Activated CD4-positive, alpha-beta memory T cell treated with anti-CD3 and anti-CD28 coated beads, Interleukin-2, amount 10 ng/mL, durations not matched to agents 7 days and 5 days (primary cell): ENCODE results near the gene TNKS1BP1. TPM values are rescaled to one million over a fixed set of nuclear protein-coding genes. Genes with fewer than 3 reads are reported as not detected.

Experiments
- CTCF ChIA-PET: fragments of 350-600 bp; sonication (Branson Sonifier 250); formaldehyde crosslinking; loops from one replicate; lab custom pipeline; 2021; ENCODE audit warnings: antibody characterized with exemption, inconsistent platforms; lab: Charles Lee
- POLR2A ChIA-PET: fragments of 350-600 bp; sonication (Branson Sonifier 250); formaldehyde crosslinking; loops from one replicate; lab custom pipeline; 2021; ENCODE audit warnings: antibody characterized with exemption; lab: Charles Lee
- DNase-seq: peaks from one replicate; pipeline ENCODE4 v3.0.0-alpha.2; 2020
- H3K27ac Mint-ChIP-seq: one replicate; pipeline ENCODE4 v1.8.0; 2021; ENCODE audit warnings: mild to moderate bottlenecking, mixed read lengths
- H3K27me3 Mint-ChIP-seq: one replicate; pipeline ENCODE4 v1.8.0; 2021; ENCODE audit warnings: mixed read lengths
- H3K36me3 Mint-ChIP-seq: one replicate; pipeline ENCODE4 v1.8.0; 2021; ENCODE audit warnings: low read depth, mixed read lengths
- H3K4me1 Mint-ChIP-seq: one replicate; pipeline ENCODE4 v1.8.0; 2021; ENCODE audit warnings: mixed read lengths
- H3K4me3 Mint-ChIP-seq: one replicate; pipeline ENCODE4 v1.8.0; 2021; ENCODE audit warnings: mild to moderate bottlenecking, mixed read lengths
- H3K9me3 Mint-ChIP-seq: one replicate; pipeline ENCODE4 v1.8.0; 2021; ENCODE audit warnings: mixed read lengths
- total RNA-seq, 2 experiments: library from RNA; stranded (reverse); gene quantifications; one replicate each; pipeline ENCODE4 v1.2.3, GENCODE V29; 2021

TNKS1BP1 gene
- total RNA-seq, 2 experiments from 2014 or later = 9.9 to 10.7 TPM

GRCh38 chr11:57323855-57324153 lies 948 bp downstream of the TNKS1BP1 start:
- H3K27me3 Mint-ChIP-seq = no peaks in the 10 kb centered on the region
- peak overlapping the region; percentile 72 for H3K4me3 Mint-ChIP-seq
- H3K4me1 Mint-ChIP-seq = peaks cover 41% of the 10 kb centered on the region
- ChIA-PET CTCF (no interaction called here), POLR2A (interaction anchor here (4.2 to 4.9 kb wide), 2 partner anchors 12 kb away, joined by 26 to 127 read pairs; partner anchors contain the start of genes P2RX3 and SSRP1)
- no peaks in the 10 kb centered on the region for H3K9me3 Mint-ChIP-seq
- H3K36me3 Mint-ChIP-seq = peaks cover 34% of the 10 kb centered on the region
- H3K27ac Mint-ChIP-seq = peak overlapping the region; percentile 52
- DNase-seq = no peak

GRCh38 chr11:57323167-57323854 lies 1.4 kb downstream of the TNKS1BP1 start:
- Mint-ChIP-seq H3K9me3 (no peaks in the 10 kb centered on the region), H3K4me3 (peak overlapping the region; percentile 72), H3K27me3 (no peaks in the 10 kb centered on the region), H3K27ac (peak overlapping the region; percentile 52), H3K4me1 (peaks cover 39% of the 10 kb centered on the region), H3K36me3 (peaks cover 29% of the 10 kb centered on the region)
- POLR2A ChIA-PET = interaction anchor here (4.2 to 4.9 kb wide), 2 partner anchors 11 to 13 kb away, joined by 26 to 127 read pairs; partner anchors contain the start of genes P2RX3 and SSRP1
- no peak for DNase-seq
- CTCF ChIA-PET = no interaction called here

- Mint-ChIP-seq H3K4me3 (peak overlapping the region; percentile 72), H3K9me3 (no peaks in the 10 kb centered on the region), H3K27ac (no peak overlapping the region), H3K4me1 (peaks cover 37% of the 10 kb centered on the region), H3K36me3 (peaks cover 21% of the 10 kb centered on the region), H3K27me3 (no peaks in the 10 kb centered on the region)
- no peak for DNase-seq
- CTCF ChIA-PET = no interaction called here
- POLR2A ChIA-PET = interaction anchor here (1.3 to 4.9 kb wide), 4 partner anchors 10 to 29 kb away, joined by 3 to 127 read pairs (median 15); partner anchors contain the start of genes P2RX3 and SSRP1
These were observed 2.2 kb downstream of the TNKS1BP1 start for GRCh38 chr11:57322256-57323166.

DNA sequence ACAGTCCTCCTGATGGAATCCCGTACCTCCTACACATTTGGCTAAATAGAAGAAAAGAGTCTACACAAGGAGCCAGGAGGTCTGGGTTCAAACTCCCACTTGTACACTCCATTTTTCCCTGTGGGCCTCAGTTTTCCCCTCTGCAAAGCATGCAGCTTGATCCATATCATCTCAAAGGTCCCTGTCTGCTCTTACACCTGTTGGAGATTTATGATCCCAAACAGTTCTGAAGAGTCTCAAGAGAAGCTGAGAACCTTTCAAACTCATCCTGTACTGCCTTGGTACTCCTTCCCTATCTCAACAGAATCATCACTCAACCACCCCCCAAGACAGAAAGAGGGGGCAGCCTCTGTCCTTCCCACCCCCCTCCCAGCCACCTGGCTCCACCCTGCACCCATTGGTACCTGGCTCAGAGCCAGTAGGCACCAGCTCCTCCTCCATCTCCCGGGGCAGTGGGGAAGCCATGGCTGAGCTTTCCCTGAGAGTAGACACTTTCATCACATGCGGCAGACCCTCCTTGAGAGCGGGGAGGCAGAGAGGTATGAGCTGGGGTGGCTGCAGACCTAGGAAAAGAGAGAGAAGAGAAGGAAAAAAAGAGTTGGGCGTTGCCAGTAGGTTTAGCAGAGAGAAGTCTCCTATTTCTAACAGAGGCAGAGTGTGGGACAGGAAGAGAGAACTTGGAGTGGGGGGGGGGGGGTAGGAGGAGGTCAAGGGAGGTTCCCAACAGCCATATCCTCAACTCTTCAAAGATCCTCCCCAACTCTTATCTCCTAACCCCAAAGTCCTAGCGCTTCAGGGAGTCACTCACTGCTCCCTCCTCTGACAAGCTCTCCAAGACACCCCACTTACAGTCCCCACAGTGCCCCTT lies 3.1 kb downstream of the TNKS1BP1 start:
- H3K27ac Mint-ChIP-seq = no peak overlapping the region
- POLR2A ChIA-PET = interaction anchor here (1.3 to 1.5 kb wide), 3 partner anchors 10 to 29 kb away, joined by 3 to 4 read pairs (median 4); partner anchors contain the start of gene SSRP1
- H3K4me3 Mint-ChIP-seq = no peak overlapping the region
- DNase-seq = no peak
- peaks cover 12% of the 10 kb centered on the region for H3K36me3 Mint-ChIP-seq
- CTCF ChIA-PET = interaction anchor here (1.2 kb wide), 1 partner anchor 9 kb away, joined by 7 read pairs; no protein-coding TSS in a partner anchor
- H3K4me1 Mint-ChIP-seq = peaks cover 28% of the 10 kb centered on the region
- no peaks in the 10 kb centered on the region for H3K27me3 Mint-ChIP-seq
- no peaks in the 10 kb centered on the region for H3K9me3 Mint-ChIP-seq

- Mint-ChIP-seq H3K9me3 (no peaks in the 10 kb centered on the region), H3K27me3 (no peaks in the 10 kb centered on the region), H3K27ac (no peak overlapping the region), H3K4me3 (no peak overlapping the region), H3K4me1 (peaks cover 21% of the 10 kb centered on the region), H3K36me3 (peaks cover 6% of the 10 kb centered on the region)
- ChIA-PET POLR2A (interaction anchor here (1.3 to 1.5 kb wide), 3 partner anchors 9 to 30 kb away, joined by 3 to 4 read pairs (median 4); partner anchors contain the start of gene SSRP1), CTCF (interaction anchor here (1.2 kb wide), 1 partner anchor 10 kb away, joined by 7 read pairs; no protein-coding TSS in a partner anchor)
- no peak for DNase-seq
These were observed 3.9 kb downstream of the TNKS1BP1 start for GRCh38 chr11:57320719-57321387.

GRCh38 chr11:57320067-57320718 lies 4.6 kb downstream of the TNKS1BP1 start:
- no peak overlapping the region for H3K27ac Mint-ChIP-seq
- CTCF ChIA-PET = no interaction called here

DNA sequence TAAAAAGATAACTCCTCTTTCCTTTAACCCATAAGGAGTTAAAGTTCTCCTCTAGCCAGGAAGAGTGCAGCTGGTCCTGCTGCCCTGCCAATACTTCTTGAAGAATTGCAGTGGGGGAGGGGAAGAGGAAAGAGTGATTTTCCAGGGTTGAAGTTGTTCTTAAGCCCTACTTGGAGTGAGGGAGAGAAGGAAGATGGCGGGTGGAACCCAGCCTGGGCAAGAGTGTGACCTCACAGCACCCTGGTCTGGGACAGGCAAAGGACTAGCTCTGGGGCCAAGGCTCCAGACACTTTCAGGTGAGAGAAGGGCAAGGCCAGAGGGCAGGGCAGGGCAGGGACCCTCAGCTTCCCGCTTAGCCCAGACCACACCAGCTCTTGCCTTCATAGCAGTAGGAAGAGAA lies 6.6 kb downstream of the TNKS1BP1 start:
- CTCF ChIA-PET = no interaction called here

More at GRCh38 chr11:57320067-57320718, 4.6 kb downstream of the TNKS1BP1 start:
- Mint-ChIP-seq H3K4me3 (no peak overlapping the region), H3K36me3 (no peaks in the 10 kb centered on the region), H3K4me1 (peaks cover 14% of the 10 kb centered on the region), H3K9me3 (no peaks in the 10 kb centered on the region), H3K27me3 (no peaks in the 10 kb centered on the region)
- DNase-seq = no peak
- POLR2A ChIA-PET = interaction anchor here (1.4 kb wide), 1 partner anchor 9 kb away, joined by 4 read pairs; no protein-coding TSS in a partner anchor

GRCh38 chr11:57316017-57316416 lies 8.7 kb downstream of the TNKS1BP1 start:
- Mint-ChIP-seq H3K9me3 (no peaks in the 10 kb centered on the region), H3K27me3 (no peaks in the 10 kb centered on the region), H3K4me3 (no peak overlapping the region), H3K27ac (no peak overlapping the region), H3K4me1 (peaks cover 13% of the 10 kb centered on the region), H3K36me3 (no peaks in the 10 kb centered on the region)
- ChIA-PET CTCF (no interaction called here), POLR2A (interaction anchor here (0.8 kb wide), 1 partner anchor 10 kb away, joined by 3 read pairs; no protein-coding TSS in a partner anchor)
- DNase-seq = no peak

More for the DNA sequence above, 6.6 kb downstream of the TNKS1BP1 start:
- POLR2A ChIA-PET = no interaction called here
- H3K36me3 Mint-ChIP-seq = no peaks in the 10 kb centered on the region
- no peak overlapping the region for H3K27ac Mint-ChIP-seq
- no peaks in the 10 kb centered on the region for H3K27me3 Mint-ChIP-seq
- no peaks in the 10 kb centered on the region for H3K9me3 Mint-ChIP-seq
- no peak overlapping the region for H3K4me3 Mint-ChIP-seq
- DNase-seq = no peak
- peaks cover 7% of the 10 kb centered on the region for H3K4me1 Mint-ChIP-seq

DNA sequence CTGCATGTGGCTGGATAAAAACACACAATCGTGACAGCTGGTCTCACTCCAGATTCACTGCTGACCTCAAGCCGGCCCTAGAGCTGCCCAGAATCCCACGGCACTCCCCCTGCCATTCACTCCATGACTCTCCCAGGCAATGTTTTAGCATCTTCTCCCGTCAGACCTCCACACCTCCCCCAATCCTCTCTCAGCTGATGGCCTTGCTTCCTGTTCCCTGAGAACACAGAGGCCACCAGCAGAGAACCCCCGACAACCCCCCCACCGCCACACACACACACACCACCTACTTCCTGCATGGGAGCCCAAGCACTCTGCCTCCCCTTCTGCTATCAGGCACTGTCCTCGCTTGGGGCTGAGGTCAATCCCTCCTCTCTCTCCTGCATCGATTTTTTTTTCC lies 9.3 kb downstream of the TNKS1BP1 start:
- H3K4me3 Mint-ChIP-seq = no peak overlapping the region
- no peaks in the 10 kb centered on the region for H3K9me3 Mint-ChIP-seq
- no peaks in the 10 kb centered on the region for H3K36me3 Mint-ChIP-seq
- H3K27ac Mint-ChIP-seq = no peak overlapping the region
- ChIA-PET POLR2A (interaction anchor here (0.8 to 1.2 kb wide), 2 partner anchors 10 to 20 kb away, joined by 3 read pairs; partner anchors contain the start of gene SSRP1), CTCF (no interaction called here)
- no peak for DNase-seq
- peaks cover 18% of the 10 kb centered on the region for H3K4me1 Mint-ChIP-seq
- no peaks in the 10 kb centered on the region for H3K27me3 Mint-ChIP-seq

- Mint-ChIP-seq H3K27ac (no peak overlapping the region), H3K27me3 (no peaks in the 10 kb centered on the region), H3K9me3 (no peaks in the 10 kb centered on the region), H3K4me1 (peaks cover 20% of the 10 kb centered on the region), H3K36me3 (no peaks in the 10 kb centered on the region), H3K4me3 (no peak overlapping the region)
- CTCF ChIA-PET = no interaction called here
- DNase-seq = no peak
- POLR2A ChIA-PET = interaction anchor here (1.2 kb wide), 1 partner anchor 21 kb away, joined by 3 read pairs; the partner anchor contains the start of gene SSRP1
These were observed 10.4 kb downstream of the TNKS1BP1 start for GRCh38 chr11:57314221-57314973.

DNA sequence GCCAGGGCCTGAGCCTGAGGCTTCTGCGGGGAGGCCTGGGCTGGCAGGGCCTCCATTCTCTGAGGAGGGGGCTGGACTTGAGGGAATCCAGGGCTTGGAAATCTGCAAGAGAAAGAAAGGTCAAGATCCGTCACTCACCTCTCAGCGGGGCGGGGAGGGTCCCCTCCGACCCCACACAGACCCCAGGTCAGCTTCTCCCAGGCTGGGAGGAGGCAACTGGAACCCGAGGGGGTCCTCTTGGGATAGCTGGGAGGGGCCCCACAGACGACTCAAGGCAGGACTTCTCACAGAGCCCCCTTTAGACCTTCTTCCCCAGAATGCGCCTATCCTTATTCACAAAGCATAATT lies 11.0 kb downstream of the TNKS1BP1 start:
- Mint-ChIP-seq H3K9me3 (no peaks in the 10 kb centered on the region), H3K4me1 (peaks cover 20% of the 10 kb centered on the region), H3K27ac (no peak overlapping the region), H3K4me3 (no peak overlapping the region), H3K36me3 (no peaks in the 10 kb centered on the region), H3K27me3 (no peaks in the 10 kb centered on the region)
- ChIA-PET POLR2A (interaction anchor here (2.8 to 3.5 kb wide), 2 partner anchors 11 to 22 kb away, joined by 12 to 26 read pairs; partner anchors contain the start of genes SSRP1 and TNKS1BP1), CTCF (no interaction called here)
- DNase-seq = no peak
